Measurements from ENCODE around the gene MRAS. TPM values are rescaled to one million over a fixed set of nuclear protein-coding genes. Genes with fewer than 3 reads are reported as not detected.
A peak's percentile ranks its signal among the peaks of the same experiment; 100 is the strongest.

MRAS gene
- total and polyA plus RNA-seq, 3 donors from 2014 or later: 21.7 to 35.7 (median 27.6) TPM

DNA sequence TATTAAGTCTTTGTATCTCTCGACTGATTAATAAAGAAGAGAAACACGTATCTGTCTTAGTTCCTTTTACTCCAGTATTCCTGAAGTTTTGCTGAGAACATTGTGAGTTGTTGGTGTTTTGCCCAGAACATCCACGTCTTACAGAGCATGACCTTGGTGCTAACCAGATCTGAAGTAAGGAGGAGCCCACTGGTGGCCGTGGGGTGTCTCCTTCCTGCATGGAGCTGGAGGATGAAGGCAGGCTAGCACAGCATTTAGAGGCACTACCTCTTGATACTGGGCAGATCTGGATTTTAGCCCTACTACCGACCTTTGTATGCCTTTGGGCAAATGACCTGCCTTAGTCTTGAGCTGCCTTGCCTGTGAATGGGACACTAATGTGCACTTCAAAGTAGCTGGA, 57.1 kb downstream of the MRAS start:
- no peak overlapping the region for H3K4me3 ChIP-seq
- H3K36me3 ChIP-seq (ENCODE audit: low read depth, missing control alignments): no peaks in the 10 kb centered on the region
- peak overlapping the region; percentile 64 to 85 for H3K27ac ChIP-seq
- no peak for TF ChIP-seq POLR2A (IDR thresholded peaks at IDR 0.05)
- TF ChIP-seq, protein P1, sequence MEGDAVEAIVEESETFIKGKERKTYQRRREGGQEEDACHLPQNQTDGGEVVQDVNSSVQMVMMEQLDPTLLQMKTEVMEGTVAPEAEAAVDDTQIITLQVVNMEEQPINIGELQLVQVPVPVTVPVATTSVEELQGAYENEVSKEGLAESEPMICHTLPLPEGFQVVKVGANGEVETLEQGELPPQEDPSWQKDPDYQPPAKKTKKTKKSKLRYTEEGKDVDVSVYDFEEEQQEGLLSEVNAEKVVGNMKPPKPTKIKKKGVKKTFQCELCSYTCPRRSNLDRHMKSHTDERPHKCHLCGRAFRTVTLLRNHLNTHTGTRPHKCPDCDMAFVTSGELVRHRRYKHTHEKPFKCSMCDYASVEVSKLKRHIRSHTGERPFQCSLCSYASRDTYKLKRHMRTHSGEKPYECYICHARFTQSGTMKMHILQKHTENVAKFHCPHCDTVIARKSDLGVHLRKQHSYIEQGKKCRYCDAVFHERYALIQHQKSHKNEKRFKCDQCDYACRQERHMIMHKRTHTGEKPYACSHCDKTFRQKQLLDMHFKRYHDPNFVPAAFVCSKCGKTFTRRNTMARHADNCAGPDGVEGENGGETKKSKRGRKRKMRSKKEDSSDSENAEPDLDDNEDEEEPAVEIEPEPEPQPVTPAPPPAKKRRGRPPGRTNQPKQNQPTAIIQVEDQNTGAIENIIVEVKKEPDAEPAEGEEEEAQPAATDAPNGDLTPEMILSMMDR (IDR thresholded peaks at IDR 0.05): peak in 2 of 3 experiments; percentile 15 to 43
- intact Hi-C loops (cut with DNase I; ENCODE audit: low total_unique reads): loop anchor here (10.0 kb wide), 1 partner anchor 61 kb away; the partner anchor contains the start of gene MRAS
- WGBS, 2 donors: 40 to 58% methylated on average over 5 of the region's 5 CpGs
- DNase-seq: peak; percentile 91
- H3K9me3 ChIP-seq: no peaks in the 10 kb centered on the region
- H3K4me1 ChIP-seq: peaks cover 8% of the 10 kb centered on the region
- no peaks in the 10 kb centered on the region for H3K27me3 ChIP-seq

DNA sequence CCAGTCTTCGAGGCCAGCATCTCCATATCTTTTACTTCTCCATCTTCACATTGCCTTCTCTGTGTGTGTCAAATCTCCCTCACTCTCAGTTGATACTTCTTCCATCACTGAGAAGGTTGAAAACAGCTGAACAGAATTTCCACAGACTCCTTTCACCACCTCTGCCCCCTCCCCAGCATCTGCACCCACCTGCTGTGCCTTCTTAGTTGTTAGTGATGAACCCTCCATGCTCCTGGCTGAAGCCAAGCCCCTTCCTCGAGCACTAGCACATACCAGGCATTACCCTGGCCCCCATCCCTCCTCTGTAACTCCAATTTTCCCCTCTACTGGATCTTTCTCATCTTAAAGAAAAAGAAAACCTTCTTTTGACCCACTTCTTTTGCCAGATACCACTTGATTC, 58.2 kb downstream of the MRAS start:
- Histone ChIP-seq H3K4me3 (no peak overlapping the region), H3K27me3 (no peaks in the 10 kb centered on the region), H3K36me3 (ENCODE audit: low read depth, missing control alignments) (no peaks in the 10 kb centered on the region), H3K27ac (no peak overlapping the region), H3K4me1 (peaks cover 8% of the 10 kb centered on the region), H3K9me3 (no peaks in the 10 kb centered on the region)
- TF ChIP-seq, protein P1 (IDR thresholded peaks at IDR 0.05): no peak
- TF ChIP-seq POLR2A (IDR thresholded peaks at IDR 0.05): no peak
- intact Hi-C loops (cut with DNase I; ENCODE audit: low total_unique reads): loop anchor here (10.0 kb wide), 1 partner anchor 62 kb away; the partner anchor contains the start of gene MRAS
- no peak for DNase-seq
- 86 to 90% methylated on average over 2 of the region's 2 CpGs for WGBS, 2 donors

DNA sequence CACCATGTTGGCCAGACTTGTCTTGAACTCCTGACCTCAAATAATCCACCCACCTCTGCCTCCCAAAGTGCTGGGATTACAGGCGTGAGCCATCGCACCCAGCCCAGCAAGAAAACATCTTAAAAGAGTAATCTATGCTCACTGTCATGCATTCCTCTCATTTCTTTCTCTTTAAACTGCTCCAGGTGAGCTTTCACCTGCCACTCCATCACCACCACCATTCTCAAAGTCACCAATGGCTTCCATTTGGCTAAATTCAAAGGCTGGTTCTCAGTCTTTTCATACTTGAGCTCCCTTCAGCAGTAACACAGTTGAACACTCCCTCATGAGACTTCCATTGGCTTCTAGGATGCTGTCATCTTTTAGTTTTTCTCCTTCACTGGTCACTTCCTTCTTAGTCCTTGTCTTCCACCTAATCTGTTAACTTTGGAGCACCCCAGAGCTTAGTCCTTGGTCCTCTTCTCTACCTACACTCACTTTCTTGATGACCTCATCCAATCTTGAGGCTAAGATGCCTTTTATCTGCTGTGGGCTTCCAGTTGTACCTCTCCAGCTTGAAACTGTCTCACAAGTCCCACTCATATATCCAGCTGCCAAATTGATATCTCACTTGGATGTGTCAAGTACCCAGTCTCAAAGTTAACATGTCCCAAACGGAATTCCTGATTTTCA, 59.0 kb downstream of the MRAS start:
- WGBS, 2 donors: 90 to 95% methylated on average over 3 of the region's 3 CpGs
- no peak for TF ChIP-seq POLR2A (IDR thresholded peaks at IDR 0.05)
- TF ChIP-seq, protein P1 (IDR thresholded peaks at IDR 0.05): no peak
- no peak overlapping the region for H3K27ac ChIP-seq
- peaks cover 8% of the 10 kb centered on the region for H3K4me1 ChIP-seq
- no peak overlapping the region for H3K4me3 ChIP-seq
- no peaks in the 10 kb centered on the region for H3K36me3 ChIP-seq (ENCODE audit: low read depth, missing control alignments)
- H3K27me3 ChIP-seq: no peaks in the 10 kb centered on the region
- intact Hi-C loops (cut with DNase I; ENCODE audit: low total_unique reads): loop anchor here (10.0 kb wide), 1 partner anchor 63 kb away; the partner anchor contains the start of gene MRAS
- DNase-seq: no peak
- no peaks in the 10 kb centered on the region for H3K9me3 ChIP-seq

DNA sequence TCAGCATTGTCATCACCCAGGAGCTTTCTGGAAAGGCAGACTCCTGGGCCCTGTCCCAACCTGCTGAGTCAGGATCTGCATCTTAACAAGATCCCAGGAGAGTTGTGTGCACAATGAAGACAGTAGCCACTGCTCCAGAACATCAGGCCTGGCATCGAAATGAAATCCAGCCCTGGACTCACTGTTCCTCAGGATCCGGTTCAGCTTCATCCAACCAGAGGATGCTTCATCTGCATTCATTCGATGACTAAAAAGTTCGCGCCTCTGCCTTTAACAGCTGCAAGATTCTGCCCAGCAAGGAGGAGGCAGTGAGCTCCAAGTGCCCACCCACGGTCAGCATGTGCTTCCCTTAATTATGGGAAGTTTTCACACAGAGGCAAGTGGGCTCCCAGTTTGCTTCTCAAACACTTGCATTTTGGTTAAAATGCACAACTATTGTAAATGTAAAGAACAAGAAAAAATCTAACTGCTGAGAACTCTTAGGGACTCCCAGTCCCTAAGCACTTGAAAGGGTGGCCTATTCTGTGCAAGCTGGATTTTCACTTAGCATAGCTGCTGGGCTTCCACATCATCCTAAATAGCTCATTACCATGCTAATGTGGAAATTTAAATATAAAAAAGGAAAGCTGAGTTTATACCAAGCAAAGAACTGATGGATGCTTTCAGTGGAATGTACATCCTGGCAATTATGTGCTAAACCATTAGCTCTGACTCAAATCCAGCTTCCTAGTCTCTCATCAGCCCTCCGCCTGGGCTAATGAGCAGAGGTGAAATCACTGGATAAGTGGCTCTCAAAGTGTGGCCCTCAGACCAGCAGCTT, 60.6 kb downstream of the MRAS start:
- Histone ChIP-seq H3K4me3 (no peak overlapping the region), H3K36me3 (ENCODE audit: low read depth, missing control alignments) (no peaks in the 10 kb centered on the region), H3K27ac (no peak overlapping the region), H3K4me1 (peaks cover 8% of the 10 kb centered on the region), H3K9me3 (no peaks in the 10 kb centered on the region), H3K27me3 (no peaks in the 10 kb centered on the region)
- WGBS, 2 donors: 43 to 53% methylated on average over 4 to 7 of the region's 7 CpGs
- intact Hi-C loops (cut with DNase I; ENCODE audit: low total_unique reads): loop anchor here (10.0 kb wide), 1 partner anchor 64 kb away; the partner anchor contains the start of gene MRAS
- TF ChIP-seq POLR2A (IDR thresholded peaks at IDR 0.05): no peak
- TF ChIP-seq, protein P1 (IDR thresholded peaks at IDR 0.05): no peak
- peak; percentile 40 for DNase-seq

Data from testis (tissue), 3 donors.